HG03196 (cell line): ENCODE measurements around the gene ADNP2.

Source experiments
- ATAC-seq: cut with Tn5 transposase; IDR thresholded peaks from one replicate; pipeline ENCODE4 v1.9.1; 2021; ENCODE audit not compliant: unreplicated experiment

ADNP2 gene

DNA sequence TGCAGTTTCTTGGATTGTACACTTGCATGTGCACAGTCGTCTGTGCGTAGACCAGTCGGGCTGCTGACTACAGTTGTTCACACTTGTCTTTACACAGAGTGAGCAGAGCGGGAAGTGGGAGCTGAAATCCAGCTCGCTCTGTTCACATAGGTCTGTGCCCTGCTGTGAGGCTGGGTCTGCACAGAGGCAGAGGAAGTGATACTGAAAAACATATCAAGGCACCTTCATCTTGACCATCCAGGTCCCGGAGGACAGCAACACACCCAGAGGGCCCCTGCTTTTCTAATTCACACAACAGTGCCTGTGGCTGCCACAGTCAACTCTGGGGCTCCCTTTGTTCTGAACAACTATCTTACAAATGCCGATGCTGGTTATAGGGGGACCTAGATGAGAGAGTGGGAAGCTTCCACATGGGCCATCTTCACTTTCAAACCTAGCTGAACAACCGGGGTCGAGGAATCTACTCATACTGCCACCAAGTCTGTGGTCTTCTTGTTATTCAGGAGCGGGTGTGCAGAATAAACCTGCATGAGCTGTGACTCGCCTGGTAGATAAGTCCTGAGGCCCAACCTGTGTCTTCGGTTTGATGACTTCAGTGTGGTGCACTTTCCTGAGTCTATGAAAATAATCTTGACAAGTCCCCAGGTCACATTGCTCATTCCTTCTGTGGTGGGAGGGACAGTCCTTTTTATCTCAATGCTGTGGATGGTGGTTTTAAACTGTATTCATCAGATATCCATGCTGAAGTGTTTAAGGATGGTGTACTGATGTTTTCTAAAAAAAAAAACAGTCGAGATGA, 3.5 kb upstream of the ADNP2 start:
- peak; percentile 46 for ATAC-seq

DNA sequence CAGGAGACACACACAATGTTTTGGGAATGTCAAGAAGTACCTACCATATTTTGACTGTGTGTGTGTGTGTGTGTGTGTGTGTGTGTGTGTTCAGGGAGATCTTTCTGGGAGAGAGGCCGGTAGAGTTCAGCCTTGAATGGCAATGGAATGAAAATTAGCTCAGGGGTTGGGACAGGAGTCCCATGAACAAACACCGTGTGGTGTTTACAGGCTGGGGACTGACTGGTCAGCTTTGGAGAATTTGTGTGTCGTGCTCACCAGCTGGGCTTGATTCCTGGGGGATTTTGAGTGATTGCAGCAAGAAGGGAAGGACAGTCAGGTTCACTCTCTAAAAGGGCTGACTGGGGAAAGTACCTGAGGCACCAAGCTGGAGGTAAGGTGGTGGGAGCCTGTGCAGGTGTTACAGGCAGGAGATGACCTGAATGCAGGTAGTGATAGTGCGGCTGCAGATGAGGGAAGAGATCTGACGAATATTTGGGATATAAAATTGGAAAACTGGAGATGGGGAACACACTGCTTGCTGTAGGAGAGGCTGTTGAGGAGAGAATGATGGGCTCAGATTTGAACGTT, 2.5 kb upstream of the ADNP2 start:
- no peak for ATAC-seq

DNA sequence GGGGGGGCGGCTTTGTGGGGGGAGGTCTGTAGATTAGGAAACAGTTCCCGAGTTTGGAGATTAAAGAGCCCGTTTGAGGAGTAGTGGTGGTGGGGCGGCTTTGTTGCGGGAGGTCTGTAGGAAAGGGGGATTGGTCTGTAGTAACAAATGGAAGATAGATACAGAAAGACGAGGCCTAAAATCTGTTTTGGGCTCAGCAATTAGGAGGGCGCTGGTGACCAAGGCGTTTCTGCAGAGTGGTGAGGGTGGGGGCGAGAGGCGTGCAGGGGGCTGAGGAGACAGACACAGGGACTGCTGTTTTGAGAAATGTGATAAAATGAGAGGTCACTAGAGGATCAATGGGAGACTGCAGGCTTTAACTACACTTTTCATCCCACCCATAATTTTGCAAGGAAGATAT, 1.6 kb upstream of the ADNP2 start:
- ATAC-seq, result no peak

DNA sequence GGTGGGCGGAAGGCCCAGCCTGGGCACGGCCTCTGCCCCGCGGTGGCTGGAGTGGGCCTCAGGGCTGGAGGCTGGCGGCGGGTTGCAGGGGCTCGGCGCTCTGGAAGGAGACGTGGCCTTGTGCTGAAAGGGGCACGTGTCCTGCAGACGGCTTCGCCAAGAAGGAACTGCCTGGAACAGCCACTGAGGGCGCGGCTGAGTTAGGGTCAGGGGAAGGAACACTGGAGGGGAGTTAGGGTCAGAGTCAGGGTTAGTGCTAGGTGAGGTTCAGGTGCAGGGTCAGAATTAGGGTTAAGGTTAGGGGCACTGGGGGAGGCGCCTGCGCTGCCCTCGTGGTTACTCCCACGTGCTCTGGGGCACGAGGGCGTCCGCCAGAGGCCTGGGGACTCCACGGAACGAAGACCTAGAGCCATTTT, 933 bp upstream of the ADNP2 start:
- no peak for ATAC-seq

DNA sequence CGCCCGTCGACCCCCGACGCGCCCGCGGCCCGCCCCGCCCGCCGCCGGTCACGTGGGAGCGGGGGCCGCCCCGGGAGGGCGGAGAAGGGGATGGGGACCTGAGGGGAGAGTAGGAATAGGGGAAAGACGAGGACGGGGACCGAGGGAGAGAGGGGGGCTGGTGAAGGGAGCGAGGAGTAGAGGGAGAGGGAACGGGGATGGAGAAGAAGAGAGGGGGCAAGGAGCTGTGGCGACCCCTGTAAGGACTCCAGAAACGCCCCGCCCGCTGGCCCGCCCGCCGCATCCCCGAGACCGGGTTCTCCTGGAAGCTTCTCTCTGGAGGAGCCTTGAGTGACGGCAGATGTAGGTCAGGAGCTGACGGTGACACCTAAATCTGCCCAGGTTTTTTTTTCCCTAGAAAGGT, 615 bp downstream of the ADNP2 start:
- peak; percentile 24 for ATAC-seq

DNA sequence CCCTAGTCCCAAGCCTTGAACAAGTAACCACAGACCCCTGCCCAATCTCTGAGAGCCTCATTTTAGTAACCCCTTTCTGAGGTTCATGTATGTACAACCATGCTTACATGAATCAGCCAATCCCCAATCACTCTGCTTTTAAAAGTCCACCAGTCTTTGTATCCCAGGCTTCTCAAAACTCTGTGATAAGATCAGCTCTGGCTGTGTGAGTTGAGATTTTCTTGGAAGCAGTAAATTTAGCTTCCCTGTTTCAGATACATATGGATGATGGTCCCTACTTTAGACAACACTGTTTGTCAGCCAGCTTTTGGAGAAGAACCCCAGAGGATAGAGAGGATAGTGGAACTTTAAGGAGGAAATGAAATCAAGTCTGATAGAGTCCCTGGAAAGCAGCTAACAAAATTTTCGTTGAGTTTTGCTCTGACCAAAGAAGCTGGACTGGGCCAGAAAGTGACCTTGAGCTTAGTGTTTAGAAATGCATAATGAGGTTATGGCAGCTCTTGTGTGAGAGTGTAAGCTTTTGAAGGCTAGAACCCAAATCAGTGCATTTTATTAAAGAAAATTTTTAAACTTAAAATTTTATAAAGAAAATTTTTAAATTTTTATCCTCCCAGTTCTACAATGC, 3.7 kb downstream of the ADNP2 start:
- no peak for ATAC-seq

DNA sequence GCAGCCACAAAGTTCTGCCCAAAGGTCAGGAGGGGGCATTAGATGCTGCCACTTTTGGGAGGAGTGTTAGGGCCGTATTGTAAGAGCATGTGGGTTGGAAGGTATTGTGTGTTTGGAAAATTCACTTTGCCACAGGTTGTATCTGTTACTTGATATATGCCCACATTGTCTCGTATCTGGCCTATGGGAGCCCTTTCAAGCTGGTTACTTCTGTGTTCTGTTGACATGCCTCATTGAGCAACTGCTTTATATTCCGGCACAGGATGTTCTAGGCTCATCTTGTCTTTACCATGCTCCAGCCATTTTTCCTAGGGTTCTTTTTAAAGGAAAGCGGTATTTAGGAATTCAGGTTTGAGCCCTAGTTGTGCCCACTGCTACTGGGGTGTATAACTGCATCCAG, 6.0 kb downstream of the ADNP2 start:
- ATAC-seq, result no peak

DNA sequence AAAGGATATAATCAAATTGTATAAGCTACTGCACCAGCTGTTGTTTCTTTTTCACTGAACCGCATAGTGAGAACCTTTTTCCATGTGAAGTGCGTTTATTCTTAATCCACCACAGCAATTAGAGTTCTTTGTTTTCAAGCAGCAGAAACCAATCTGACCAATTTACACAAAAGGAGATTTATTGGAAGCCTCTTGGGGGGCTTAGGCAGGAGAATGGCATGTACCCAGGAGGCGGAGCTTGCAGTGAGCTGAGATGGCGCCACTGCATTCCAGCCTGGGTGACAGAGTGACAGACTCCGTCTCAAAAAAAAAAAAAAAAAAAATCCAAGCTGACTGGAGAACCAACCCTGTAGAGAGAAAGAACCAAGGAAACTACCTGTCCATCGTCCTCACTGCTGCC, 10.0 kb downstream of the ADNP2 start:
- no peak for ATAC-seq

DNA sequence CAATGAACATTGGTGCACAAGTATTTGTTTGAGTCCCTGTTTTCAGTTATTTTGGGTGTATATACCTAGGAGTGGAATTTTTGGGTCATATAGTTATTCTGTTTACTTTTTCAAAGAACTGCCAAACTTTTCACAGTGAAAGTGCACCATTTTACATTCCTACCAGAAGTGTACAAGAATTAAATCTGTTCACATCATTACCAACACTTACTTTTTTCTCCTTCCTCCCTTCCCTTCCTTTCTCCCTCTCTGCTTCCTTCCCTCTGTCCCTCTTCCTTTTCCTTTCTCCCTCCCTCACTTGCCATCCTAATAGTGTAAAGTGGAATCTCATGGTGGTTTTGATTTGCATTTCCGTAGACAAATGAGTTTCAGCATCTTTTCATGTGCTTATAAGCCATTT, 11.9 kb downstream of the ADNP2 start:
- no peak for ATAC-seq

DNA sequence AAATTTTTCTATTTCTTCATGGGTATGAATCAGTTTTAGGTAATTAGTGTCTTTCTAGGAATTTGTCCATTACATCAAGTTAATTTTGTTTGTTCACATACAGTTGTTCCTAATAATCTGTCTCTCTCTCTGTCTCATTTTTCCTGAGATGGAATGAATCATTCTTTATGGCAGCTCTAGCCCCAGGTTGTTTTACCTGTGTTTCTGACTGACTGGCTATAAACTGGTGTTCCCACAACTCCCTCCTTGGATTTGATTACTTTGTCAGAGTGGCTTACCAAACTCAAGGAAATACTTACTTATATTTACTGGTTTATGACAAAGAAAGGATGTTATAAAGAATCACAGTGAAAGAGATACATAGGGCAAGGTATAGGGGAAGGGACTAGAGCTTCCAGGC, 15.1 kb downstream of the ADNP2 start:
- ATAC-seq, result no peak

DNA sequence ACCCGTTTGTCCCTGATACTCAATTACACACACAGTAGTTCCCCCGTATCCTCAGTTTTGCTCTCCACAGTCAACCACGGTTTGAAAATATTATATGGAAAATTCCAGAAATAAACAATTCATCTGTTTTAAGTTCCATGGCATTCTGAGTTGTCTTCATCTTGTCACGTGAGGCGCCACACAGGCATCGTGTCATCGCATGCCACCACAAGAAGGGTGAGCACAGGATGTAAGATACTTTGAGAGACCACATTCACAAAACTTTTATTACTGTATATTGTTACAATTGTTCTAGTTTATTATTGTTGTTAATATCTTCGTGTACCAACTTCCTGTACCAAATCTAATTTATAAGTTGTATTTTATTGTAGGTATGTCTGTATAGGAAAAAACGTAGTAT, 17.7 kb downstream of the ADNP2 start:
- no peak for ATAC-seq

DNA sequence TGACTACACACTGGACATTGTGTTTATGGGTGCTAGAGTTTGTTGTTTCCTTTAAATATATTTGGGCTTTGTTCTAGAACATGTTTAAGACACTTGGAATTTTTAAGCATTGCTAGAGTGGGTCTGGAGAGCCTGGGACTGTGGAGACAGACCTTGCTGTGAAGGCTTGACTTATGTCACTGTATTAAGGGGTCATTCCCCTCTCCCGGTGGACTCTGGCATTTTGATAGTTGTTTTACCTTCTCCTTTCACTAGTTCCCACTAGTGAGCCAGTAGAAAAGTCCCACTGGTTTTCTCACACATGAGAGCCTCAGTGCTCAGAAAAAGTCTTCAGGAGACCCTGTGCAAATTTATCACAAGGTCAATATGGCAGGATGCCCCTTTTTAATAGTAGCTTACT, 18.6 kb downstream of the ADNP2 start:
- no peak for ATAC-seq

DNA sequence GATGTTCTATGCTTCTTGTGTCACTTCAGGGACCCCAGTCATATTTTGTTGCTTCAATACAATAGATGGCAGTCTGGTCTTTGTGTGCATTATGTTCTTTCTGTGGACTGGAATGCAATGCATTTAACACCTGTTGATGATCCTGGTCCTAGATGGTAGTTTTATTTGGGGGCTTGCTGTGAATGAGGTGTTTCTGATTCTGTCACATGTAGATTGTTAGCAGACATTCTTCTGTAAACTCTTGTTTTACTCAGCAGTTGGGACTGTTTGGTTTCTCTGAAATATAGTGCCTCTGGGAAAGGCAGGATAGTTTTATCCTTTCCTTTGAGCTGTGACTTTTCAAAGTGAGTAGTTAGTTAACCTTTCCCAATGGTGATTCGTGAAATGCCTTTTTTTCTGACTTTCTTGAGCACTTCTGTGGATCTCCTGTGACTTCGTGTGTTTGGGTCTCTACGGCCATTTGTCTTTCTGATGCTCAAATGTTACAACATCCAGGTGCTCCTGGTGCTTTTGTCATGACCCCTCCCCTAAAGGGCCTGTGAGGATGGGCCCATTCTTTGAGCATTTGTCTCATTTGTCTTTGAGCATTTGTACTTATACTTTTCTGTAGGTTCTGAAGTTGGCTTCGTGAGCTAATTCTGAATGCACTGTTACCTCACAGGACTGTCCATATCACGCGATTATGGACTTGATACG, 20.8 kb downstream of the ADNP2 start:
- no peak for ATAC-seq

DNA sequence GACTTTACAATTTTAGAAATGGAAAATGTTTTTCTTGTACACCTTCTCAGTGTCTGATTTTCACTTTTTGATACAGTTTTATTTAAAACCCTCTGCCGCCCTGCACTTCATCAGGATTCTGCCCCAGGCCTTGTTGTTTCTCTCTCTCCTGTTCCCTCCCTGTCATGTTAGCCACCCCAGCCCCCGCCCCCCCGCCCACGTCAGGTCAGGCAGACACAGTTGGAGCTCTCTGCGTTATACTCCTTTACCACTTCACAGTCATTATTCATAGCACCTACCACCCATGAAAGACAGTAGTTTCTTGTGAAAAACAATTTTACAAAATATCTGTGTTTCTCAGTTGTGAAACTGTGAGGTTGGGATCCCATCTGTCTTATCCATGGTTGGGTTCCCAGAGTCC, 21.5 kb downstream of the ADNP2 start:
- ATAC-seq, result no peak

DNA sequence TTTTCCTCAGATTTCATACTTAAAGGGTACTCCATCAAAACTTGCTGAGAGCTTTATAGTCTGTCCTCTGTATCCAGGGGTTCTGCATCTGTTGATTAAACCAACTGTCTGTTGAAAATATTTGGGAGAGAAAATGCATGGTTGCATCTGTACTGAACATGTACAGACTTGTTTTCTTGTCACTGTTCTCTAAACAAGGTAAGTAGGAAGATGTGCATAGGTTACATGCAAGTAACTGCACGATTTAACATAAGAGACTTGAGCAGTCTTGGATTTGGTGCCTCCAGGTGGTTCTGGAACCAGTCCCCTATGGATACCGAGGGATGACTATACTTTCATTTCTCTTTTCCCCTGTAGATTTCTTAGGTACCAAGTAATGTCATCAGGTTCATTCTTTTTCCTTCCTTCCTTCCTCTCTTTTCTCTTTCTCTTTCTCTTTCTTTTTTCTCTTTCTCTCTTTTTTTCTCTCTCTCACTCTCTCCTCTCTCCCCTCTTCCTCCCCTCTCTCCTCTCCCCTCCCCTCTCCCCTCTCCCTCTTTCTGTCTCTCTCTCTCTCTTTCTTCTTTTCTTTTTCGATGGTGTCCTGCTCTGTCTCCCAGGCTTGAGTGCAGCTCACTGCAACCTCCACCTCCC, 23.2 kb downstream of the ADNP2 start:
- ATAC-seq, result no peak

DNA sequence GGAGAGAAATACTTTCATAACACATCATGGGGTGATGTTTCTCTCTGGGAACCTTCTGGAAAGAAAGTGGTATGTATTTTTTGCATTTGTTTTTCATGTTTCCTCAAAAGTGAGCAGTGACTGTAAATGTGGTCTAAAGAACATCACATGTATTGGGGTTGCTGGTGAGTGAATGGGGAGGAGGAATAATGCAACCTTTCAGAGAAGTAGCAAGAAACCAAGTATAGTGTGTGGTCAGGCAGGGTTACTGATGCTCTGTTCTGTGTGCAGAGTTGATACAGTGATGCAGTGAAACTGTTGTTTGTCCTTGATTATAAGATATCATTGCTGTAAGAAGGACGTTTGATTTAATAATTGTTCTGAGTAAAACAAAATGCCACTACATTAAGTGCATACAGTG, 24.1 kb downstream of the ADNP2 start:
- ATAC-seq, result no peak

DNA sequence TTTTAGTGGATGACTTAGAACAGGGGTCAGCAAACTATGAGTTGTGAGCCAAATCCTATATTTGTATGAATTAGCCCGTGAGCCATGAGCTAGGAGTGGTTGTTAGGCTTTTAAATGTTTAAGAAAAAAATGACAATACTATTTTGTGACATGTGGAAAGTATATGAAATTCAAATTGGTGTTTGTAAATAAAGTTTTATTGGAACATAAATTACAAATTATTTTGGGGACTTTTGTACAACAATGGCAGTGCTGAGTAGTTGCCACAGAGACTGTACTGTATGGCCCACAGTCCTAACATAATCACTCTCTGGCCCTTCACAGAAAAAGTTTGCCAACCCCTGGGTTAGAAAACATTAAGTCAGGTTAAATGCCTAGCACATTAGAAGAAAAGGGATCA, 26.1 kb downstream of the ADNP2 start:
- no peak for ATAC-seq

DNA sequence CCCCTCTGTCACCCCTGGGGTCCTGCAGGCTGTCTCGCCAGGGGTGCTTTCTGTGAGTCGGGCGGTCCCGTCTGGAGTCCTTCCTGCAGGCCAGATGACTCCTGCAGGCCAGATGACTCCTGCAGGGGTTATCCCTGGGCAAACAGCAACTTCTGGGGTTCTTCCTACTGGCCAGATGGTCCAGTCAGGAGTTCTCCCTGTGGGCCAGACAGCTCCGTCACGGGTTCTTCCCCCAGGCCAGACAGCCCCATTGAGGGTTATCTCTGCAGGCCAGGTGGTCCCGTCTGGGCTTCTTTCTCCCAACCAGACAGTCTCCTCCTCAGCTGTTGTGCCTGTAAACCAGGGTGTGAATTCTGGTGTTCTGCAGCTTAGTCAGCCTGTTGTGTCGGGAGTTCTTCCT, 27.6 kb downstream of the ADNP2 start:
- no peak for ATAC-seq

DNA sequence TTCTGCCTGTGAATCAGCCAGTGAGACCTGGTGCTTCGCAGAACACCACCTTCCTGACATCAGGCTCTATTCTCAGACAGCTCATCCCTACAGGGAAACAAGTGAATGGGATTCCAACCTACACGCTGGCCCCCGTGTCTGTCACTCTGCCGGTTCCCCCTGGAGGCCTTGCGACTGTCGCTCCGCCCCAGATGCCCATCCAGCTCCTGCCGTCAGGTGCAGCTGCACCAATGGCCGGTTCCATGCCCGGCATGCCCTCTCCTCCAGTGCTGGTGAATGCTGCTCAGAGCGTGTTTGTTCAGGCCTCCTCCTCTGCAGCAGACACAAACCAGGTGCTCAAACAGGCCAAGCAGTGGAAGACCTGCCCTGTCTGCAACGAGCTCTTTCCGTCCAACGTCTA, 28.1 kb downstream of the ADNP2 start:
- no peak for ATAC-seq

DNA sequence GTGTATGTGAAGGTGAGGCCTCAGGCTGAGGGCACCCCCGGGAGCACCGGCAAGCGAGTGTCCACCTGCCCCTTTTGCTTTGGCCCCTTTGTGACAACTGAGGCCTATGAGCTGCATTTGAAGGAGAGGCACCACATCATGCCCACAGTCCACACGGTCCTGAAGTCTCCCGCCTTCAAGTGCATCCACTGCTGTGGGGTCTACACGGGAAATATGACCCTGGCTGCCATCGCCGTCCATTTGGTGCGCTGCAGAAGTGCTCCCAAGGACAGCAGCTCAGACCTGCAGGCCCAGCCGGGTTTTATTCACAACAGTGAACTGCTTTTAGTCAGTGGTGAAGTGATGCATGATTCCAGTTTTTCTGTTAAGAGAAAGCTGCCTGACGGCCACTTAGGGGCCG, 28.9 kb downstream of the ADNP2 start:
- no peak for ATAC-seq

DNA sequence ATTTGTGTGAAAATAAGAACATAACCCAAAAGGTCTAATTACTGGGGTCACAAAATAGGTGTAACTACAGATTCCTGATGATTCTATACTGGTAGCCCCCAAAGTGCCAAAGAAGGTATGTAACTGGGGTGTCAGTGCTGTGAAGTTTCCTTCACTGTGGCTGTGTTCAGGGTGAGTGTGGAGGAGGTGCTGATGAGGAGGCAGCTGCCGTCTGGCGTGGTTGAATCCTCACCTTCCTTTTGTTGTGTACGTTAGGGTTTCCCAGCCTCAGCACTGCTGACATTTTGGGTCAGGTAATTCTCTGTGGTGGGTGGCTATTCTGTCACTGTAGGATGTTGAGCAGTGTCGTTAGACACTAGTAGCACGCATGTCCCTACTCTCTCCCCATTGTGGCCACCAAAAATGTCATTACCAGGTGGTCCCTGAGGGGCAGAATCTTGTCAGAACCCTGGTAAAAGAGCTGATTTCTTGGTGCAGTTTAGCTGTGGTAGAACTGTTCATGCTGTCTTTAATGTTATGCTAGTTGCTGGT, 31.5 kb downstream of the ADNP2 start:
- no peak for ATAC-seq
